ENCODE results near the gene DACT3.

Gene DACT3

DNA sequence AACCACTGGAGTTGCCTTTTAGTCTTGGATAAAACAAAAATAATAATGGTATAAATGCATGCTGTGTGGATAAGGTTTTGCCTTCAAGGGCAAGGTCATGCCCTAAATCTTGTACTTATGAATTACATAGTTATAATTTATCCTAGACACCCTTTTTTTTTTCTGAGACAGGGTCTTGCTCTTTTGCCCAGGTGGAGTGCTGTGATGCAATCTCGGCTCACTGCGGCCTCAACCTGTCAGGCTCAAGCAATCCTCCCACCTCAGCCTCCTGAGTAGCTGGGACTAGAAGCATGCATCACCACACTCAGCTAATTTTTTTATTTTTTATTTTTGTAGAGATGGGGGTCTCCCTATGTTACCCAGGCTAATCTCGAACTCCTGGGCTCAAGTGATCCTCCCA lies 7.7 kb upstream of the DACT3 start:
- DNase-seq (ENCODE audit: low read depth, low spot score) = no peak
- no peak overlapping the region for H3K27ac ChIP-seq

DNA sequence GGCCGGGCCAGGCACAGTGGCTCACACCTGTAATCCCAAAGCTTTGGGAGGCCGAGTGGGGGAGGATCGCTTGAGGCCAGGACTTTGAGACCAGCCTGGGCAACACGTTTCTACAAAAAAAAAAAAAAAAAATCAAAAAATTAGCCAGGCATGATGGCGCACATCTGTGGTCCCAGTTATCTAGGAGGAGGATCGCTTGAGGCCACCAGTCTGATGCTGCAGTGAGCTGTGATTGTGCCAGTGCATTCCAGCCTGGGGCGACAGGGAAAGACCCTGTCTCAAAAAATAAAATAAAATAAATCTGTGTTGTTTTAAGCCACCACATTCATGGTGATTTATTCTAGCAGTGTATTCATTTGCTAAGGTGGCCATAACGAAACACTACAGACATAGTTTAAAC lies 4.1 kb upstream of the DACT3 start:
- no peak for DNase-seq (ENCODE audit: low read depth, low spot score)
- H3K27ac ChIP-seq = no peak overlapping the region

DNA sequence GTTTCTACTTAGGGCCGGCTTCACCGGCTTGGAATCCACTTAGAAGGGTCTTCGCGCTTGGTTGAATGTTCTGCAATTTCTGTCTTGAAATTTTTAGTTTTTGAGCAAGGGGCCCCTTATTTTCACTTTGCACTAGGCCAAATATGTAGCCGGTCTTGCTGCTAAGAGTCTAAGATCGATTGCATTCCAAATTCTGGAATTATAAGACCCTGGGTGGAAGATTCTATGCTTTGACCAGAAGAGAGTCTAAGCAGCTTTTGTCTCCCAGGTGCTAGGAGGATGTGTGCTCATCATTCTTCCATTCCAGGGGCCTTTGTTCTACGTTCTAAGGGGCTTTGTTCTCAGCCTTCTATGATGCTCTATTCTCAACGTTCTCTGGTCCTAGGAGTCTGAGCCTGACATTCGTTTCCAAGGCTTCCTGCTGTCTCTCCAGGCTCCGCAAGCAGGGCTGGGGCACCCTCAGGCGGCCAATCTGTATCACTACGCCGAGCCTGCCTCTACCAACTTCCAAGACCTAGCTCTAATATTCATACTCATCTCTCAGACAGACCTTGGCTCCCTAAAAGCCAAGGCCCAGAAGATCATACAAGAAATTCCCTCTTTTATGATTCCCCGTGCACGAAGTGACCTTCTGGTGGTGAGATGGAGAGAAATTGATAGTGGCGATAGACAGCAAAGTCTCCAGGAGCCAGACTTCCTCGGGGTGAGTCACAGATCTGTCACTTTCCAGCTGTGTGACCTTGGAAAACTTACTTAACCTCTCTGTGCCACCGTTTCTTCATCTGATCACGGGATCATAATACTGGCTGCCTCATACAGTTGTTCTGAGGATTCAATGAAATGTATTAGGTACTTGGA lies 982 bp upstream of the DACT3 start:
- DNase-seq (ENCODE audit: low read depth, low spot score) = peak; percentile 69
- H3K27ac ChIP-seq = no peak overlapping the region

- DNase-seq (ENCODE audit: low read depth, low spot score) = no peak
- no peak overlapping the region for H3K27ac ChIP-seq
Observed at GRCh38 chr19:46660551-46661019, 397 bp downstream of the DACT3 start.

DNA sequence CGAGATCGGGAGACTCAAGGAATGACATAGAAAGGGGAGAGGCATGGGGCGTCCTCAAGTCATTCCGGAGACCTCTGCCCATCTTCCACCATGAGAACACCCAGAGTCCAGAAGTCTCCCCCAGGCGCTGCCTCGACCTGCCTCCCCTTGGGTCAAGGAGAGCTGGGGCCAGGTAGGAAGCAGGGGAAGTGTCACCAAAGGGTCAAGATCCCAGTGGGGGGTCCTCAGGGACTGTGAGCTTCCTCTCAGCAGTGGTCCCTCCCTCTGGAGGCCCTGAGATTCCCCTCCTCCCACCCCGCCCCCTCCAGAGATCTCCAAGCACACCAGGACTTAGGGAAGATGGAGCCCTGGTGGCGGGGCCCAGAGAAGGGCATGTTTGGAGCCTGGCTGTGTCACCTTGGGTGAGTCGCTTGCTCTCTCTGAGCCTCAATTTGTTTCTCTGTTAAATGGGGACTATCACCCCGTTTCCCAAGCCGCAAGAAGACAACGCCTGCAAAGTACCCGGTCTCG lies 919 bp downstream of the DACT3 start:
- H3K27ac ChIP-seq = no peak overlapping the region
- DNase-seq (ENCODE audit: low read depth, low spot score) = no peak

- no peak overlapping the region for H3K27ac ChIP-seq
- no peak for DNase-seq (ENCODE audit: low read depth, low spot score)
Observed at GRCh38 chr19:46659151-46660007, 1.6 kb downstream of the DACT3 start.

DNA sequence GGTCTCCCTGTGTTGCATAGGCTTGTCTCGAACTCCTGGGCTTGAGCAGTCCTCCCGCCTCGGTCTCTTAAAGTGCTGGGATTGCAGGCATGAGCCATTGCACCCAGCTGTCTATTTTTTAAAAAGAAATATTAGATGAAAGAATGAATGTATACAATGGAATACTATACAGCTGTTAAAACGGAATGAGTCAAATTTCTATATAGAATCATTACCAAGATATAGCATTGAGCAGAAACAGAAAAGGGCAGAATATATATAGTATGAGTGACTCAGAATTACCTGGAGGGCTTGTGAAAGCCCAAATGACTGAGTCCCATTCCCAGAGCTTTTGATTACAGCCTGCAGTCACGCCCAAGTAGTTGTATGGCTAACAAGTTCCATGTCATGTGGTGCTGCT lies 4.4 kb downstream of the DACT3 start:
- no peak overlapping the region for H3K27ac ChIP-seq
- DNase-seq (ENCODE audit: low read depth, low spot score) = no peak

GRCh38 chr19:46654621-46655152 lies 6.3 kb downstream of the DACT3 start:
- no peak overlapping the region for H3K27ac ChIP-seq
- no peak for DNase-seq (ENCODE audit: low read depth, low spot score)

DNA sequence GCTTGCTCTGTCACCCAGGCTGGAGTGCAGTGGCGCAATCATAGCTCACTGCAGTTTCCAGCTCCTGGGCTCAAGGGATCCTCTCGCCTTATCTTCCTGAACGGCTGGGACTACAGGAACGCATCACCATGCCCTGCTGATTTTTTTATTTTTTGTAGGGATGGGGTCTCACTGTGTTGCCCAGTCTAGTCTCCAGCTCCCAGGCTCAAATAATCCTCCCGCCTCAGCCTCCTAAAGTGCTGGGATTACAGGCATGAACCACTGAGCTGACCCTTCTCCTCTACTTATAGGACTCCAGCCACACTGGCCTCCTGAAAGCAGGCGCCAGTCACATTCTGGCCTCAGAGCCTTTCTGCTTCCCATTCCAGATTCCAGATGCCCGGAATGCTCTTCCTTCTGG lies 10.5 kb downstream of the DACT3 start:
- no peak overlapping the region for H3K27ac ChIP-seq
- DNase-seq (ENCODE audit: low read depth, low spot score) = no peak

- no peak overlapping the region for H3K27ac ChIP-seq
- DNase-seq (ENCODE audit: low read depth, low spot score) = no peak
Observed at GRCh38 chr19:46648961-46649960, 11.7 kb downstream of the DACT3 start.

GRCh38 chr19:46648060-46648960 lies 12.7 kb downstream of the DACT3 start:
- no peak overlapping the region for H3K27ac ChIP-seq
- no peak for DNase-seq (ENCODE audit: low read depth, low spot score)

DNA sequence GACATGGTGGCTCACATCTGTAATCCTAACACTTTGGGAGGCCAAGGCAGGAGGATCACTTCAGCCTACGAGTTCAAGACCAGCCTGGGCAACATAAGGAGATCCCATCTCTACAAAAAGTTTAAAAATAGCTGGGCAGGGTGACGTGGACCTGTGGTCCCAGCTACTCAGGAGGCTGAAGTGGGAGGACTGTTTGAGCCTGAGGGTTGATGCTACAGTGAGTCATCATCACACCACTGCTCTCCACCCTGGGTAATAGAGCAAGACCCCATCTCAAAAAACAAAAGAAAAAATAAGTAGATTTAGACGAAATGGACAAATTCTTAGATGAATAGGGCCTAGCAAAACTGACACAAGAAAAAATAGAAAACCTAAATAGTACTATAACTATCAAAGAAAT lies 14.6 kb downstream of the DACT3 start:
- DNase-seq (ENCODE audit: low read depth, low spot score) = no peak
- no peak overlapping the region for H3K27ac ChIP-seq

DNA sequence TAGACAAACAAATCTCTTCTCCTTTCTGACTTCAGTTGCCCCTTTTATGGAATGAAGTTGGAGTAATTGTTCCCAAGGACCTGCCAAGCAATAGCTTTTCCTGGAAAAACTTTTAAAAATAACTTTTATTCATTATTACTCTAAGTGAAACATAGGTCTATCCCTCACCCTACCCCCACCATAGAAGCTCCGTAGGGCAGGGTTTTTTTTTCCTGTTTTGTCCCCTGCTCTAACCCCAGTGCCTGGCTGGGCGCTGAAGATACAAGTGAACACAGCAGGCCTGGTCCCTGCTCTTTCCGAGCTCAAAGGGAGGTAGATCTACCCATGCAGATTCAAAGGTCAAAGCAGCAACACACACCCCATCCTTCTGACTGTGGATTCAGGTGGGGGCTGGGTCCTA lies 16.3 kb downstream of the DACT3 start:
- H3K27ac ChIP-seq = no peak overlapping the region
- no peak for DNase-seq (ENCODE audit: low read depth, low spot score)

GRCh38 chr19:46640656-46641055 lies 20.3 kb downstream of the DACT3 start:
- H3K27ac ChIP-seq = no peak overlapping the region
- DNase-seq (ENCODE audit: low read depth, low spot score) = no peak

DNA sequence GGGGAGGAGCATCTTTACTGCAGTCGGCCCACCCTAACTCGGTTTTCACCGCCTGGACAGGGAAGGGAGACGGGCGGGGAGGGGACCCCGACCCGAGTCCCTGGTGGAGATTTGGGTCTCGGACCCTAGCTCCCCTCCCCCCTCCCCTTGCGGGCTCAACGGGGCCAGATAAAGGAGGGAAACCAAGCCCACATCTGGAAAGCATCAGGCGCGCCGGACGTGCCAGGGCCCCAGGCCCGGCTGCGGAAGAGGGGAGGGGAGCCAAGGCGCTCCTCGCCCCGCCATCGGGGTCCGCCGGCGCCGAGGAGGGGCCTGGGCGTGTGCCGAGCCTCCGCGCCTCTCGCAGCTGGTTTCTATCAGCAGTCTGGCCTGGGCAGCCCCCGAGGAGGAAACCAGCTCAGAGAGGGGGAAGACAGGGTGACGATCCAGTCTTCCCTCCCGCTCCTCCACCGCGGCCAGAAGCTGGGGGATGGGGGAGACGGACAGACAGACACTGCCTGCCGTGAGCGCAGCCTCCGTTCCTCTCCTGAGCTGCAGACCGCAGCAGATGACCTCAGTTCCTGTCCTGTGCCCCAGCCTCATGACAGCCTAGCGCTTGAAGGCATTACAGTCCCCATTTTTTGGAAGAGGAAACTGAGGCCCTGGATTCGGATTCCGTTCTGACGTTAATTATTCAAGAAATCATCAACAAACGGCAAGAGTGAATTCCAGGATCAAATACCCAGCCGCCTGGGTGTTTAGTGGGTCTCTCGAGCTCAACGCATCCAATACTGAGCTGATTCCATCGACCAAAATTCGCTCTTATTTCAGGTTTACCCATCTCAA lies 21.4 kb downstream of the DACT3 start:
- no peak overlapping the region for H3K27ac ChIP-seq
- DNase-seq (ENCODE audit: low read depth, low spot score) = no peak

- H3K27ac ChIP-seq = no peak overlapping the region
- no peak for DNase-seq (ENCODE audit: low read depth, low spot score)
Observed at GRCh38 chr19:46637224-46637623, 23.8 kb downstream of the DACT3 start.

DNA sequence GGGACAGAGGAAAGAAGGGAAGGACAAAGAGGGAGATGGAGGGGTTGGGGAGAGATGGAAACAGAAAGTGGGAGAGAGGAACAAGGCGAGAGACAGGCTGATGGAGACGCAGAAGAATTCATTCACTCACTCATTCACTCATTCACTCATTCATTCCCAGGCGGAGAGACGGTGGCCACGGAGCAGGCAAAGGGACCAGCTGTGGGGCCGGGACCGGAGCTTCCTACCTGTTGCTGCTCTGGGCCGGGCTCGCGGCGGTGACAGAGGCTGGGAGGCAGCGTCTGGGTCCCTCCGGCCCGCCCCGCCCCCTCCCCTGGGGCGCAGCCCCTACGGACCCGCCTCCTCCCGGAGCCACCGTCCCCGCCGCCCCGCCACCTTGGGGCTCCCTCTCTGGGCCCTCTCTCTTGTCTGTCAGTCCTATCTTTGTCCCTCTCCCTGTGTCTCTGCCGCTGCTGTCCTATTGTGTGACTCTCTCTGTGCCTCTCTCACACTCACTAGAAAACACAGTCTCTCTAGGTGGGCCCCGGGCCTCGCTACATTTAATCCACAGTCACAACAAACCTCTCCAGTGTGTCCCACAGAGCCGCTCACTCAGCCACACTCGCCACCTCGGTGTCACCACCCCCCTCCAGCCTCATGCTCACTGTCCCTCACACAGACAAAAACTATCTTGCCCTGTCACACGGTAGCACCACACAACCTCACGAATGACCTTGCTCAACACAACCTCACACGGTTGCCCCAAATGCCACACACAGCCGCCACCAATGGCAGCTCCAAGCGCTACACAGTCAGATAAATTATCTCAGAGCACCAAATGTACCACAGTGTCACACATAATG lies 24.8 kb downstream of the DACT3 start, which contains the start of gene GNG8:
Gene GNG8, minus strand, starts transcription at position 283 of the 842 bp plus-strand sequence. CDS start 1,520 bp downstream, outside the sequence.
- DNase-seq (ENCODE audit: low read depth, low spot score) = no peak
- no peak within 1 kb of the TSS for H3K27ac ChIP-seq
